K562 (cell line): Measurements from ENCODE around the gene GCSH. TPM values are rescaled to one million over a fixed set of nuclear protein-coding genes. Genes with fewer than 3 reads are reported as not detected.

Experiments
- ATAC-seq: fragments of 200-7000 bp; cut with Tn5 transposase; 3 replicates; pipeline ENCODE4 v1.9.1; 2020; ENCODE audit warnings: moderate library complexity
- BruUV-seq: library from RNA; stranded (reverse); fragments of 400-500 nt; replicated peaks from 2 replicates; lab custom pipeline; 2021; lab: Mats Ljungman, UMichigan
- CTCF ChIA-PET: fragments of 300-600 bp; formaldehyde crosslinking; extraction: SDS; loops from one replicate; lab custom pipeline; 2021; ENCODE audit warnings: low intra/inter-chr PET ratio; lab: Yijun Ruan, JAX
- POLR2A ChIA-PET: fragments of 300-600, 350-650 bp; sonication (Branson Sonifier 250); formaldehyde crosslinking; extraction: SDS; loops from one replicate; lab custom pipeline; 2021; ENCODE audit warnings: antibody characterized with exemption, inconsistent platforms; lab: Yijun Ruan, JAX
- DNase-seq, 4 experiments: peaks; one replicate each; pipeline versions ENCODE4 v3.0.0 to v3.0.0-alpha.2; 2011 to 2018; ENCODE audit warnings: low spot score in 3 of 4, mixed read lengths in 3 of 4; ENCODE audit errors: extremely low read depth in 1 of 4
- FAIRE-seq: peaks from 2 replicates; lab custom pipeline; 2011; peaks lifted over from hg19 to GRCh38; lab: Jason Lieb, UNC
- H2AFZ ChIP-seq: 2 replicates; pipeline ENCODE4 v1.6.0; 2011; ENCODE audit warnings: low read depth, low read length, control low read depth, inconsistent platforms
- H3K27ac ChIP-seq: fragments of 200-600 bp; 3 replicates; pipeline ENCODE4 v1.8.0; 2011; ENCODE audit warnings: low read depth, mild to moderate bottlenecking, control low read depth, inconsistent platforms, low read length, moderate library complexity, mixed read lengths; ENCODE audit errors: extremely low read depth
- H3K27me3 ChIP-seq, 2 experiments: fragments of 300-600 bp in 1 of 2; 2 replicates in 1 of 2; 3 replicates in 1 of 2; pipeline versions ENCODE4 v1.6.0 to v1.8.0; 2011; ENCODE audit warnings: inconsistent platforms in 2 of 2, low read length in 2 of 2, mild to moderate bottlenecking in 1 of 2, mixed read lengths in 1 of 2, moderate library complexity in 1 of 2; ENCODE audit not compliant: control insufficient read depth in 2 of 2, insufficient read depth in 2 of 2
- H3K36me3 ChIP-seq: fragments of 300-600 bp; 3 replicates; pipeline ENCODE4 v1.8.0; 2011; ENCODE audit warnings: mild to moderate bottlenecking, low read length, inconsistent platforms; ENCODE audit not compliant: control insufficient read depth, insufficient read depth
- H3K4me1 ChIP-seq, 2 experiments: fragments of 200-600 bp in 1 of 2; replicated peaks in 1 of 2; 2 replicates in 1 of 2; 3 replicates in 1 of 2; pipeline versions ENCODE4 v1.5.1 to v1.8.0; 2011; ENCODE audit warnings: inconsistent platforms in 2 of 2, low read length in 2 of 2, mild to moderate bottlenecking in 1 of 2, mixed read lengths in 1 of 2, moderate library complexity in 1 of 2; ENCODE audit not compliant: control insufficient read depth in 2 of 2, insufficient read depth in 2 of 2
- H3K4me2 ChIP-seq: 2 replicates; pipeline ENCODE4 v1.6.1; 2011; ENCODE audit warnings: low read length, control low read depth, inconsistent platforms, mixed read lengths; ENCODE audit not compliant: insufficient read depth
- H3K4me3 ChIP-seq: fragments of 200-600 bp; sonication (generic), shearing (Covaris generic); 2 replicates; pipeline ENCODE4 v1.5.1; 2016; ENCODE audit warnings: control low read depth, inconsistent platforms
- H3K79me2 ChIP-seq: fragments of 200-600 bp; 3 replicates; pipeline ENCODE4 v1.8.0; 2011; ENCODE audit warnings: low read length, inconsistent platforms; ENCODE audit not compliant: control insufficient read depth, insufficient read depth
- H3K9ac ChIP-seq, 2 experiments: 2 replicates each; pipeline versions ENCODE4 v1.6.0 to v1.6.1; 2011; ENCODE audit warnings: low read depth in 2 of 2, low read length in 2 of 2, control low read depth in 1 of 2, inconsistent platforms in 1 of 2, mild to moderate bottlenecking in 1 of 2, mixed read lengths in 1 of 2; ENCODE audit not compliant: insufficient read depth in 1 of 2
- H3K9me1 ChIP-seq: one replicate; pipeline ENCODE4 v1.6.0; 2011; ENCODE audit warnings: inconsistent platforms, mild to moderate bottlenecking, low read length, moderate library complexity; ENCODE audit not compliant: control insufficient read depth, insufficient read depth
- H3K9me3 ChIP-seq: replicated peaks from 2 replicates; pipeline ENCODE4 v1.5.1; 2011; ENCODE audit warnings: low read depth, low read length, inconsistent platforms; ENCODE audit not compliant: control insufficient read depth, insufficient read depth
- H4K20me1 ChIP-seq: replicated peaks from 2 replicates; pipeline ENCODE4 v1.6.1; 2011; ENCODE audit warnings: low read length, inconsistent platforms, mixed read lengths; ENCODE audit not compliant: control insufficient read depth, insufficient read depth
- ETV6 ChIP-seq, 3 experiments: fragments of 150-350 bp in 1 of 3; sonication (generic) in 1 of 3; formaldehyde crosslinking in 1 of 3; IDR thresholded peaks; 2 replicates each; pipeline versions ENCODE4 v1.6.1 to v1.8.0; 2014 to 2022; ENCODE audit warnings: borderline replicate concordance in 2 of 3, low read depth in 2 of 3, antibody characterized with exemption in 1 of 3, low read length in 1 of 3, mild to moderate bottlenecking in 1 of 3, missing genetic modification reagents in 1 of 3
- MEF2A ChIP-seq: IDR thresholded peaks from 2 replicates; pipeline ENCODE4 v1.6.1; 2011; ENCODE audit warnings: low read depth, mild to moderate bottlenecking, low read length, moderate library complexity; ENCODE audit not compliant: control insufficient read depth
- RFX1 ChIP-seq: fragments of 450-650 bp; IDR thresholded peaks from 2 replicates; pipeline ENCODE4 v1.6.1; 2016; ENCODE audit warnings: mild to moderate bottlenecking, moderate library complexity
- WGBS: fragments of 100-300 bp; shearing (Covaris generic); methylation state at CpG from one replicate; pipeline ENCODE4 v1.1.6; 2016; ENCODE audit warnings: low coverage, mixed read lengths; ENCODE audit not compliant: insufficient coverage; ENCODE audit errors: missing lambda C conversion rate; 5-methylcytosine and 5-hydroxymethylcytosine counted together
- in situ Hi-C: fragments of 300-500 bp; cut with MboI; formaldehyde crosslinking; loops from 4 replicates; pipeline ENCODE4 v1.15.0; 2018; ENCODE audit warnings: inconsistent platforms, mixed read lengths
- intact Hi-C: fragments of 100-400 bp; cut with micrococcal nuclease; formaldehyde crosslinking; loops from 2 replicates; pipeline ENCODE4 v1.14.2; 2022
- polyA plus RNA-seq, 8 experiments: library from polyadenylated mRNA; depleted of rRNA in 4 of 8; stranded (reverse) in 5 of 8; unstranded in 3 of 8; fragments of >200 nt; fragmentation: Nextera tagmentation in 2 of 8; fragmentation: Illumina TruSeq in 1 of 8; extraction: Ambion mirVana in 2 of 8; extraction: Trizol in 1 of 8; gene quantifications; 2 replicates each; pipeline versions ENCODE4 v1.2.1 to v1.2.3, GENCODE V29; 2011 to 2014; ENCODE audit warnings: inconsistent platforms in 1 of 8, missing spikeins in 1 of 8
- total RNA-seq, 7 experiments: library from RNA; depleted of rRNA in 6 of 7; stranded (reverse); fragments of >200 nt in 6 of 7; fragmentation: Illumina TruSeq in 2 of 7; extraction: Trizol in 2 of 7; gene quantifications; 2 replicates each; pipeline versions ENCODE4 v1.2.1 to v1.2.3, GENCODE V29; 2011 to 2021; ENCODE audit warnings: low replicate concordance in 1 of 7

Gene GCSH
- total and polyA plus RNA-seq, 9 of the 15 experiments (the other 6 are each of a cell fraction or from before 2014, with no cell fraction given): 35.0 to 121 (median 89.0) TPM

DNA sequence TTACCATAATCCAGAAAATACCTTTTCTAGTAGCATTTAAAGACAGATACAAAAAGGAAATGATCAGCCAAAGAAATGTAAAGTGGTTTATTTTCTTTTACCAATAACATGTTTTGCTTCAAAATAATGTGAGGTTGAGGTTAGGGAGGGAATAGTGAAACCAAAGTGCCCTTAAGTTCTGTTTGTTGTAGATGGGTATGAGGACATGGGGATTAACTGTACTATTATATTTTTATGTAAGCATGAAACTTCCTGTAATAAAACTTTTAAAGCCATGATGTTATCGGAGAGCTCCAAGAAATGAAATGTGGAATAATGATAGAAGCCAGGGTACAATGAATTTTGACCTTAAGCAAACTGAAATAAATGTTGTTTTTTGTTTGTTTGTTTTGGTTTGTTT is 29.0 kb downstream of the GCSH start (continued):
- TF ChIP-seq ETV6 (IDR thresholded peaks at IDR 0.05; ENCODE audit: borderline replicate concordance in 1 of 2, low read depth in 2 of 2, low read length in 1 of 2) (no peak), ETV6 (CRISPR knock-in tag; IDR thresholded peaks at IDR 0.05; ENCODE audit: borderline replicate concordance) (no peak)

DNA sequence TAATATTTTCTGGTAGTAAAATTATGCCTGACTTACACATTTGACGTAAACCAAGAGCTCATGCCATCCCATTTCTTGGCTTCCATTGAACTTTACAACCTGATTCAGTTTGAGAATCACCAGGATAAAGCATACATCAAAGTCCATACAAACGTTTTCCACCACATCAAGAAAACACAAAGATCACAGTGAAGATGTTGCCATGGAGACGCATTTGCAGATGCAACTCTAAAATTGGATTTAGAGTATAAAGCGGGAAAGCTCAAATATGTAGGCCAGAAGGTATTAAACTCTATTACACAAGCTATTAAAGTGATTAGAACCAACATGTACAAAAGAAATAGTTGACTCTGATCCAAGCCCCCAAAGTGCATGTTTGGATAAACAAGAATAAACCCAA is 29.5 kb downstream of the GCSH start:
- POLR2A ChIA-PET: interaction anchor here (0.5 to 1.0 kb wide), 3 partner anchors 10 to 195 kb away, joined by 3 to 6 read pairs (median 3); partner anchors contain the start of gene C16orf46
- intact Hi-C loops: no loop called here
- in situ Hi-C loops: no loop called here
- no peak overlapping the region for H3K9ac ChIP-seq
- no peak overlapping the region for H2AFZ ChIP-seq
- H3K9me3 ChIP-seq: no peaks in the 10 kb centered on the region
- DNase-seq (no peak), FAIRE-seq (no peak), ATAC-seq (no peak)
- H3K4me3 ChIP-seq: no peak overlapping the region
- H3K4me1 ChIP-seq: peaks cover 5% of the 10 kb centered on the region in 2 experiments; a peak in 3 of 5 replicates
- no peaks in the 10 kb centered on the region for H3K79me2 ChIP-seq
- no peak overlapping the region for H3K4me2 ChIP-seq
- CTCF ChIA-PET: no interaction called here
- H3K27me3 ChIP-seq: no peaks in the 10 kb centered on the region
- no peaks in the 10 kb centered on the region for H3K9me1 ChIP-seq
- no TSS peak for BruUV-seq
- 57% methylated on average over 4 of the region's 4 CpGs for WGBS
- TF ChIP-seq MEF2A (no peak), RFX1 (peak; percentile 68)
- H4K20me1 ChIP-seq: no peaks in the 10 kb centered on the region
- no peak overlapping the region for H3K27ac ChIP-seq
- H3K36me3 ChIP-seq: no peaks in the 10 kb centered on the region
